LHCN-M2 (cell line): ENCODE measurements around the gene CMSS1. TPM values are rescaled to one million over a fixed set of nuclear protein-coding genes. Genes with fewer than 3 reads are reported as not detected.

ENCODE experiments used
- DNase-seq: peaks from one replicate; pipeline ENCODE4 v3.0.0-alpha.2; 2012; ENCODE audit warnings: low read depth
- total RNA-seq: library from RNA; depleted of rRNA; stranded (reverse); fragments of >200 nt; gene quantifications from 2 replicates; pipeline ENCODE4 v1.2.3, GENCODE V29; 2014

Gene CMSS1
- total RNA-seq, 1 experiment from 2014 or later = 37.1 TPM

DNA sequence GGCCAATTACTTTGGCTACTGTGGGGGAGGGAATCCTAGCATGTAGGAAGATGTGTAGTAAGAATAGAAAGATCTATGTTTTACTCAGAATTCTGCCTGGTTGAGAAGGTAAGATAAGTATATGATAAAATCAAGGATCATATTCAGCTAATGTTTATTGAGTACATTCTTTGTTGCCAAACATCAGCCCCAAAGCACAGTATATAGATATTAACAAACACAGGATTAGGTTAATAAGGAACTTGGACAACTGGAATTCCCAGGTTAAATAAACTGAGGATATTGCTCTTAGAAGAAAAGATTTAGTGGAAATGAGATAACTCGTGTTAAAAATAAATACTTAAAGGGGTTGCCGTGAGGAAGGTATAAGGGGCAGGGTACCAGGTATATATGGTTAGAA lies 167.0 kb downstream of the CMSS1 start:
- no peak for DNase-seq

DNA sequence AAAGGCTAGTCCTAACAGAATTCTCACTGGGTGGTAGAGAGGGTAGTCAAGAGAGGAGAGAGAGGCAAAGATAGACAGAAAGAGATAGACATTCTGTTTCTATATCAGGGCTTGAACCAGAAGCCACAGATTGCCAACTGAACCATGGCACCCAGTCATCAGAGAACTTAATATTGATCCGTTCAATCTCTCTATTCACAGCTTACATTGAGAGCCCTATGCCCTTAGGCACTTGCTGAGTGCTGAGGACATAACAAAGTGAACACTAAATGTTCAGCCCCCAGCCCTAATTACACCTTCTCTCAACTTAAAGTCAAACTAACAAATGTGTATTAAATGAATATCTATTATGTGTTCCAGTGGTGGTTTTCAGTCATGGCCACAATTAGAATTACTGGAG lies 172.5 kb downstream of the CMSS1 start:
- no peak for DNase-seq

- no peak for DNase-seq
These were observed 179.6 kb downstream of the CMSS1 start for GRCh38 chr3:99997293-99997692.

GRCh38 chr3:99999536-99999935 lies 181.9 kb downstream of the CMSS1 start:
- DNase-seq = peak; percentile 36

DNA sequence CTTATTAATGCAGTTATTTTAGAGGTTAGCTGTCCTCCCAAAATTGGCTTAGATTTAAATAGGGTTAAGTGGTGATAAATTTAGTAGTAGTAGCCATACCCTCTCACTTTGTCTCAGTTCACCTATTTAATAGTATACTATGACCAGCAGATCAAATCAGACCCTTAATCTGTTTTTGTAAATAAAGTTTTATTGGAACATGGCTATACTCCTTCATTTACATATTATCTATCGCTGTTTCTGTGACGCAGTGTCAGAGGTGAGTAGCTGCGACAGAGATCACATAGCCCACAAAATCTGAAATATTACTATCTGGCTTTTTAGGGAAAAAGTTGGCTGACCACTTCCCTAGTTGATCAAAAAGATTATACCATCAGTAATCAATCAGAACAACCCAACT lies 183.4 kb downstream of the CMSS1 start:
- DNase-seq = no peak

DNA sequence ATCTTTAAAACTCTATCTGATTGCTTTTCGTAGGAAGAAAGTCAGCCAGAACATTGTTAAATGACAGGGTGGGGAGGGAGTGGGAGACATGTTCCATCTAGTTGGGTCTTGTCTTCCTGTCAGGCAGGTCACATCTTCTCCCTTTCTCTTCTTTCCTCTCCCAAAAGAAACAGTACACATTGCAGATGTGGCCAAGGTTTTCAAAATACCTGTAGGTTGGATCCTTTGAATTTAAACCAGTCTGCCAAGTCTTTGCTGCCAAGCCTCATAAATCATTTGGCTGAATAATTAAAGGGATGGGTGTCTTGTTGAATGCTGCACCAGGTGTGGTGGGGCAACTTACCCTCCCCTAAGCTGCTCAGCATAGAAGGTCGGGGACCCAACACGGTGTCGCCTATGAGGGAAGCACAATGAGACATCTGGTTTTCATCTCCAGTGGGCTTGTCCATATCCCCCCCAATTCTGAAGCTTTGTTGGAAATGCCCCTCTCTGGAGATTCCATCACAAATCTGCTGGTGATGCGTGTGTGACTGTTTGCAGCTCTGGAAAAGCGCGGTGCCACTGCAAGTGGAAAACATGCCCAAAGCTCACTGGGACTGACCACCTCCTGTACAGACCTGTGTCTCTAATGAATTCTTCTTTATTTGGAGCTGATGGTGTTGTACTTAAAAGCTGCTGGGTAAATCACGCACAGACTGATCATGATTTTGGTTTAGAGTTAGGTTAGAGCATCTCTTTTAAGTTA lies 184.0 kb downstream of the CMSS1 start:
- no peak for DNase-seq

DNA sequence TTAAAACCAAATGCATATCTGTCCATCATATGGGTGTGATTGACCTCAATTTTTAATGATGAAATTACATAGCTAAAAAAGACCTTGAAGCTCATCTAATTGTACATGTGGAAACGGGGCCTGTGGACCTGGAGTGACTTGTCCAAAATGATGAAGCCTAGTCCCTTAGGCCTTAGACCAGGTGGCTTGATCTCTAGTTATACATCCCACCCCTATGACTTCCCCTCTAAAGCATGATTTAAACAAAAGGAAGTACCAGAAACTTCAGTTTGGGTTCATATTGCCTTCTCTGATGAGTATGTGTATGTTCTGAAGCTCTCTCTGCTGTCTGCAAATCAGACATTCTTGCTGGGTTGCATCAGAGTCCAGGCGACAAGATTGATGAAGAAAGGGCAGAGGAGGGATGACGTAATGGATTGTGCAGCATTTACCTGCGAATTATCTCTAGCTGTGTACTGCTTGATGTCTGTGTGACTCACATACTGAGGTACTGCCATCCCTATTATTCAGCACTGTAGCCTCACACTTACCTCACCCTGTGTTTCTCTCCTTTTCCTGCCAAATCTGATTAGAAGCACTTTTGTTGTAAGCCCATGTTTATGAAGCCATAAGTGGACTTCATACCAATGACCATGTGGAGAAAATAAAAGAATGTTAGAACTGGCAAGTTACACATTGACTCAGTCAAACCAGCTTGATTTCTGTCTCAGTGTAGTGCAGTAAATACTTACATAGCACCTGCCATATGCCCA lies 185.1 kb downstream of the CMSS1 start:
- peak; percentile 32 for DNase-seq

DNA sequence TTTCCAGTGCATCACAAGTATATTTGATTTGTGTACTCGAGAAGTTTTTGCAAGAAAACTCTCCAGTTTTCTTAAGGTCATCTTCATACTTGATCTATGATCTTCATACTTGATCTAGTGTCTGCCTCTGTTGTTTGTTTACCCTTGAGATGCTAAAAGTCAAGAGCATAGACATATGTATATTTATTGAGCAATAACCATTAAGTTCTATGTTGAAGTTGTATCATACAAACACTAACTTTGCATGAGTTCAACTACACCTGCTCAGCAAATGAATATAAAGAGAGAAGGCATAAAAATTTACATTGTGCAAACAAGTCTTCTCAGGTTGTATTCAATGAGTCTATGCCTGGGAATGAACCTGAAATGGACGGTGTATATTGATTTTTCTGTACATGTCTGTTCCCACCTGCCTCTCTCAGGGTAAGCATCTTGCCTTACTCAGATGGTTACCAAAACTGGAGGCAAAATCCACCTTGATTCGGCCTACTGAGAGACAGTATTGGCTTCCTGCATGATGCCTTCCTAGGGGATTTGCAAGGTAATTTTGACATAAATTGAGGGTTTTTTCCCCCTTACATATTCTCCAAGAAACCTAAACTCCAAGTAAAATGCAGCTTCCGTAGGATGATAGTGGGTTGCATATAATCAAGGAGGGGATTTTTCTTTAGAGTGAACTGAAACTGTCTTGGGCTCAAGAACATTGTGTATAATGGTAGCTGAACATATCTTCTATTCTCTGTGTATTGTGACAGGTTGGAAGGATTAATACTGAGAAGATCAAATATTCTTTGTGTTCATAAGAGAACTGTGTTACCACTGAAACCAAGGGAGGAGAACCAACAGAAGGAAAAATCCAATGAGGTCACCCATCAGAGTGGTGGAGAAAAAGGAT lies 186.2 kb downstream of the CMSS1 start:
- no peak for DNase-seq

DNA sequence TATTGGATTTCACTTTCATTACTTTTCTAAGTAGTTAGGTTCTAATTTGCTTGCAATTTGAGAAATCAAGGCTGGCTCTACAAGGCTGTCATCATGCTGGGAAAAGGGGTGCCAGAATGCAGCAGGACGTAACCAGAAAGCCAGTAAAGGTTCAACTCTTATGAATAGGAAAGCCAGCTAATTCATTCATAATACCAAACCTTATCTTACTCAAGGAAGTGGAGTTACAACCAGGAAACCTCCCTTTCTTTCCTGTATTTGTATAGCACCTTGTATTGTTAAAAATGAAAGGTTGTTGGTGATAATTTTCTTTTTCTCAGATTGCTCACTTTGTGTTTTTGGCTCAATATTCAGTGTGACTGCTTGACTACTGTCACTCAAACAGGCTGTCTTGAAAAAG lies 187.3 kb downstream of the CMSS1 start:
- no peak for DNase-seq

DNA sequence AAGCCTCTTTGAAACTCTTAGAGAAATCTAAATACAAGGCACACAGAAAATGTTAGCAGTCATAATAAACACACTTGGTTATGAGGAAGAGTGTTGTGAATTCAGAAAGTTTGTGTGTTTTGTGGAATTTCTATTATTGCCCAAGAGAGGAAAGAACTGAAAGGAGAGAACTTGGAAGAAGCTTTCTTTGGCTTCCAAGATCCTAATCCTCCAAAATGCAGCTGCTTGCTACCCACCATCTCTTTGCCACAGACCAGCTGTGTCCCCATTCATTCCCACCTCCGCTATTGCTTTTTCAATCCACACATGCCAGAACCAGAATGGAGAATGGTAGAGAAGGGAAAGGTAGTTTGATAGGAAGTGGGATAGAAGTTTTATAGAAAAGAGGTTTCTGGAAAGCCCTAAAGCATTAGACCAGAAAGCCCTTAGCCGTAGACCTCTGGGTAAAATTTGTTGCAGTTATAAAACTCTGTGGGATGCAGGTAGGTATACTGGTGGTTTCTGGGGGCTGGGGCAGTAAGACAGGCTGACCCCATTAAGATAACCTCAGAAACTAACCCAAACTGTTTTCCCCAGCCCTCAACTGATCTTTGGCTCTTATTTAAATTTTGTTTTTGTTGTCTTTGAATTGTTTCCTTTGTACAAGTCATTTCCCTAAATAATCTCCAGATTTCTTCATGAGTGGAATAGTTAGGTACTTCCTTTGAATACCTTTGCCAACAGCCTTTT lies 188.2 kb downstream of the CMSS1 start:
- peak; percentile 53 for DNase-seq

DNA sequence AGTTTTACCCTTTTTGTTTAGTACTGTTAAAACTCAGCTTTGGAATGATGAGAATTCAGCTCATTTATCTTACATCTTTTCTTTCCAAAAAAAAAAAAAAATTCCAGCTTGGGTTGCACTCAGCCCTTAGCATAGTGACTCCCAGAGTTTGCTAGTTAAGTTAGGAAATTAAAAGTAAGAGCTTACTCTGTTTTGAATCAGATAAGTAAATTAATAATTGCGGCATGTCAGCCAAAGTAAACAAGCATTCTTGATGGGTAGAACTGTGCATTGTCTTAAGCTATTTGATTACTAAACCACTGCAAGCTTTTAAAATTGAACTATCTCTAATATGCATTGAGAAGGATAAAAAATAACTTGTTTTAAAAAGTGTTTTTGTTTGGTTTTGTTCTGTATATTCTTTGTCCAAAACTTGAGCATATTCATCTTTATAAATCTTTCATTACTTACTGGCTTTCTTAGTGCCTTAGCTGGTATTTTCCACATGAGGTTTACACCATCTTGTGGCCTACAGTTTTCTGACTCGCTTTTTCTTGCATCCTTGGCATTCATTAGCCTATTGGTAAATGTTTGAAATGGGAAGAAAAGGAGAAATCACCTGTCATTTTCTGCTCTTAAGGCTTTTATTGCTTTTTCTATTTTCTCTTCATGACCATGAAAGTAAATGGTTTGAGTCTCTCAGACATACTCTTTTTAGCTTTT lies 189.1 kb downstream of the CMSS1 start:
- DNase-seq = peak; percentile 55

GRCh38 chr3:100007313-100007712 lies 189.7 kb downstream of the CMSS1 start:
- DNase-seq = no peak

DNA sequence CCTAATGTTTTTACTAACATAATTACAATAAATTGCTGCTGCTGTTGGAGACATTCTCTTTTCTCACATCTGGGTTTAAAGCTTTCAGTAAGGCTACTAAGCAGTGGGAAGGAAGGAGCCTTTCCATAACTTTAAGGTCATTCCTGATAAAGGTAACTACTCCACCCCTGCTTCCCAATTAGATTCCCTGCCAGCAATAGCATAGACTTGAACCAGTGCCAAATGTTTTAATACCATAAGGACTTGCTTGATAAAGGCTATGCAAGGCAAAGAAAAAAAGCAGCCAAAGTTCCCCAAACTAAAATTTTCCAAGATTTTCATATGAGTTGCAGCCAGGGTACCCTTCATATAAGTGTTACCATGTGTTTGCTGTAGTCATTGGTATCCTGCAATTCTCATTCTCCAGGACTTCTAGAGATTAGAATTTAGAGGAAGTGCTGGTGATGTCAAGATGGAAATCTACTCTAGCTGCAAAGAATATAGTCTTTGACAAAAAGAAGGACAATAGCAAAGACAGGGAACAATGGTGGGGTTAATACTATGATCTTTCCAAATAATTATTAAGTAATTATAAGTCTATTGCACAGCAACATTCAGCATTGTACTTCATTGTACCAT lies 190.5 kb downstream of the CMSS1 start:
- no peak for DNase-seq

DNA sequence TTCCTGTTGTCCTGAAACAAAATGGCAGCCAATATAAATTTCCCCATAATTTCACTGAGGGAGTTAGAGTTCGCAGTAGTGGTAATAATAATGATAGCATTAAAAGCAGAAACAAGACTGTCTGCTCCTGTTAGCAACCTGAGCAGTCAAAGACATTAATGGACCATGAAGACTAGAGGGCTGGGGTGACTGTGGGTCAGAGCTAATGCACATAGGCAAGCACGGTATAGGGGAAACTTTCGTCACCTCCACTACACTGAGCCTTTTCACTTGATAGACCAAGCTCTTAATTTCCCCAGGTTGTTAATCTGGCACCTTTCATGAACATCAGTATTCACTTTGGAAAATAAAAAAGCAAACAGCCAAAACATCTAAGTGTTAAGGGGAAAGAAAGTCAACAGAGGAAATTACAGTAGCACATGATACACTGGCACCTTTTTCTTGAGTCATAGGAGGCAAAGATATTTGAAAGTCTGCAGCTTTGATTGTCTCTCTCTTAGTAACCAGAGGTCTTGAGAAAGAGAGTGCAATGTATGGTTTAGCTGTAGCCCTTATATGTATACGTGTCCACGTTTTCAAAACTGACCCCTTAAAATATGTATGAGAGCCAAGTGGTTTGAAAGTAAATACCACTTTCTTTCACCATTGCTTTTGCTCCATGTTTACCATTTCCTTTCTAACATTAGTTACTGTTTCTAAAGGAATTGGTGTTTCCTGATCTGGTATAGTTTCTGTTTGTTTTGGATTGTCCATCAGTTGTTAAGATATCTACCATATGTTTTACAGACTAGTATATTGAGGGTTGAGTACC lies 191.8 kb downstream of the CMSS1 start:
- no peak for DNase-seq

DNA sequence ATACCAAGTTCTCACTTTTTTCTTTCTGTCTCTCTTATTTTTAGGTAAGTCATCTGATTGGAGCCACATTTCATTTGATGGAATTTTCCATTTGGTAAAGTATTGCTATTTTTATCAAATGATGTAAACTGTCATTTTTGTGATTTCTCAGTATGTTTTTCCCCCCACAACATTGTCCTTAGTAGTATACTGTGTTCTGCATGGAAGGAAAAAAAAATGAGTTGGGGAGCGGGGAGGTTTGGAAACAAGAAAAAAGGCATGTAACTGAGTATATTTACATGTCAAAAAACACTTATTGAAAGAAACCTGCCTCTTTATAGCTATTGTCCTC lies 192.4 kb downstream of the CMSS1 start:
- DNase-seq = no peak

- no peak for DNase-seq
These were observed 201.1 kb downstream of the CMSS1 start for GRCh38 chr3:100018806-100019205.

DNA sequence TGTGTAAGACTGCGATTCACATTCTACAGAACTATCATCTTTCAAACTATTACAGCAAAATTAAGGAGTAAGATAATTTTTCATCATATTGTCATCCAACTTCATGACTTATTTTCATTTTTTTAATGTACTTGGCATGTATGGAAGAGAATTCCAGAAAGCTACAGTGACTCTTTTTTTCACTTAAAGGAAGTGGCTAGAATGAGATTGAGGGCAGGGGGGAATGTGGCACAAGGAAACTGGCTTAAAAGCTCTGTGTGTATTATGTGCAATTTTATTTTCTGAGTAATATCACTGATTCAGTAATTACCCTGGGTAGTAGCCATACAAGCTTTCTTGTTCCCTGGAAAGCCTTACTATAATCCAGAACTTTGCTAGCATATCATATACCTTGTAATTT lies 202.1 kb downstream of the CMSS1 start:
- no peak for DNase-seq

GRCh38 chr3:100020876-100021644 lies 203.4 kb downstream of the CMSS1 start:
- no peak for DNase-seq

- no peak for DNase-seq
These were observed 204.8 kb downstream of the CMSS1 start for GRCh38 chr3:100022506-100022905.
